Stimulated activated CD8-positive, alpha-beta memory T cell treated with anti-CD3 and anti-CD28 coated beads, Interleukin-2, amount 100 ng/mL, for 48 hours (primary cell): ENCODE measurements around the gene MFSD6L.
"Not testable (repeated sequence)": the region's sequence is repeated elsewhere in the genome, so short reads cannot be mapped to it uniquely, and the experiment has no call there.

Experiments used
- DNase-seq, 2 donors: peaks; one replicate each; pipeline ENCODE4 v3.0.0-alpha.2; 2020; ENCODE audit warnings: low read depth in 2 of 2

Gene MFSD6L

DNA sequence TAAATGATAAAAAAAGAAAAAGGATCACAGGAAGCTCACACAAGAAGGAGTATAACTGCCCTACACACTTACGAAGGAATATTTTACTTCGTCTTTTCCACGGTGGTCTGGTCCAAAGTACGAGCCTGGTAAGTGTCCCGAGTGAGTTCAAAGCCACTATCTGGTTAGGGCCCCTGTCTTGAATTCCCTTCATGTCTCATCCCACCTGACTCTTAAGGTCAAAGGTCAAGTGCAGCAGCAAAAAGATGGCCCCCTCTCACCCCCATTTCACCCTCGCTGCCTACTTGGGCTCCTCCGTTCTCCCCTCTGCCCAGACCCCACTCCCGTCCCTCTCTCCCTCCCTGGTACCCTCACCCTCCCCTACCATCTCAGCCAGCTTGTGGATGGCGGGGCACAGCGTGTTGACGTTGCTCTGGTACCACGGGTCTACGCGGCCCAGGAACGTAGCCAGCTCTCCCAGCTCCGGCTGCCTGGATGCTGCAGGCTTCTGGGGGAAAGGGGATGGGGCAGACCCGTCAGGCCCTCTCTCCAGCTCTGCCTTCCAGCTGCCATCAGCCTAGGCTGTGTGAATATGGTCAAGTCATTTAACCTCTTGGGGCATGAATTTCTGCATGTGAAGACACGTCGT lies 27.8 kb upstream of the MFSD6L start:
- DNase-seq = no peak

DNA sequence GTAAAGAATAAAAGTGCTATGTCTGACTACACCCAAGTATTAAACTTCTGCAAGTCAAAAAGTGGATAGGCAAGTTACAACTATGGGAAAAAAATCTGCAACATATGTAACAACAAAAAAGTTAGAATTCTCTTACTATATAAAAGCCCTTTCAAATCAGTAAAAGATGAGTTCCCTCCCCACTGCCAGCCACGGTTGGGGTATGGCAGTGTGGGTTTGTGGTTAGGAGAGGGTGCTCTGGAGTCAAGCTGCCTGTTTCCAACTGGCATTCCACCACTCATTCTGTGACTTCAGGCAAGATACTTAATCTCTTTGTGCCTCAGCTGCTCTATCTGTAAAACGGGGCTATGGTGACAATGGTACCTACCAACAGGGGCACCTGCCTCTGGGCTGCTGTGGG lies 26.6 kb upstream of the MFSD6L start:
- DNase-seq = no peak

DNA sequence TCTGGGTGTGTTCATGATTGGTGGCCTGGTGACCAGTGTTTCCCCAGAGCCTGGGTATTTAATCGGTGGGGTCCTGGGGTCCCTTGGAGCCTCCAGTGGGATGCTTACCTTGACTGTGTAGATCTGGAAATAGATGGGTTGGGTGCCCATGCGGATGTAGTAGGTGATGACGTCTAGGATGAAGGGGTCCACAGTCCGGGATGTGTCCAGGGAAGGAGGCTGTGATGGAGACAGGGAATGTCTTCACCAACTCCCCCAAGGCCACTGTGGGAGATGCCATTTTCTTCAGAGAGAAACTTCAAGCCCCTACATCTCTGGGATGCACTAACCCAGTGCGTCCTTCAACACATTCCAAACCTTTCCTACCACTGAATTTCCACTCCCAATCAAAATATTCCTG lies 24.1 kb upstream of the MFSD6L start:
- DNase-seq = no peak

DNA sequence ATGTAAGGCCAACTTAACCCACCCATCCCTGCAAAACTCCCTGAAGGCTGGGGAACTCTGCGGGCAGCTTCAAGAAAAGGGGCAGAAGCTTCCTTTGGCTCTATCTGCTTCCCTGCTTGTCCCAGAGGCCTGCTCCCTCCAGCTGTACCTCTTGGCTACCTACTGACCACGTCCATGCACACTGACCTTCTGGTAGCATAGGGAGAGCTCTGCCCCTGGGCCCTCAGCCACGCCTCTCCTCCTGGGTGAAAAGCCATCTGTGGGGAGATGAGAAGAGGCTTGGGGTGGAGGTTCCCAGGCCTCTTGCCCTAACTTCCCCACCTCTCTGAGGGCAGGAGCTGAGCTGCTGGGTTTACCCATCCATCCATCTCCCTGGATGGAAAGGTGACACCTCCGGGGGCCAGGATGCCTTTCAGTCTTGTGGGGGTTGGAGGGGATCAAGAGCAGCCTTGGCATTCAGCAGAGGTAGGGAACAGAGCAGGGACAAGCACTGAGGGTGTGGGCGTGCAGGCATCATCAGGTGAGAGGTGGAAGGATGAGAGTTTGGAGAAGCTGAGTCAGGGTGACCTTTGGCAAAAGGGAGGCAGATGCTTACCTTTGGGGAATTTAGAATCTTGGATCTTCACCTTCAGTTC lies 23.4 kb upstream of the MFSD6L start:
- DNase-seq = no peak

DNA sequence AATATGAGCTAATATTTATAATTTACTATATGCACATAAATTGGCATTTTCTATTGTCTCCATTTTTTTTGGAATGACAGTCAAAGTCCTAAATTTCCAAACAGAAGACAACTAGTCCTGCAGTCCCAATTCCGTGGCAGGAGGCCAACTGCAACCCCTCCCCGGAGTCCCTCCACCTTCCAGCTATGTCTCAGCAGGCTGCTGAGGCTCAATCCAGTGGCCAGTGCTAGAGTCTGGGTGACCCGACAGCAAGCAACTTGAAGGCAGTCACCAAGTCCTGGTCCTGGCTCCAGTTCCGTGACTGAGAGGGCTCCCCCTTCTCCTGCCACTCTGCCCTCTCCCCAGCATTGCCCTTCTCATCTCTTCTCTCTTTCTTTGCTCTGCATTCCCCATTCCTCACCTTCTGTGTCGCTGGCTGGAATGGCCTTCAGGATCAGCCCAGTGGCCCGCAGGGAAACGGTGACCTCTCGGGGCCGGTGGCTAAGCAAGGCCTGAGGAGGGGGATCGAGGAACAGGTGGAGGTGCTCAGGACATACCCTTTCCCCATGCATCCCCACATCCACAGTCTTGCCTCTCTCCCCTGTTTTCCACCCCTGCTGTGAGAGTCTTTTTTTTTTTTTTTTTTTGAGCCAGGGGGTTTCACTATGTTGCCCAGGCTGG lies 22.4 kb upstream of the MFSD6L start:
- no peak for DNase-seq

DNA sequence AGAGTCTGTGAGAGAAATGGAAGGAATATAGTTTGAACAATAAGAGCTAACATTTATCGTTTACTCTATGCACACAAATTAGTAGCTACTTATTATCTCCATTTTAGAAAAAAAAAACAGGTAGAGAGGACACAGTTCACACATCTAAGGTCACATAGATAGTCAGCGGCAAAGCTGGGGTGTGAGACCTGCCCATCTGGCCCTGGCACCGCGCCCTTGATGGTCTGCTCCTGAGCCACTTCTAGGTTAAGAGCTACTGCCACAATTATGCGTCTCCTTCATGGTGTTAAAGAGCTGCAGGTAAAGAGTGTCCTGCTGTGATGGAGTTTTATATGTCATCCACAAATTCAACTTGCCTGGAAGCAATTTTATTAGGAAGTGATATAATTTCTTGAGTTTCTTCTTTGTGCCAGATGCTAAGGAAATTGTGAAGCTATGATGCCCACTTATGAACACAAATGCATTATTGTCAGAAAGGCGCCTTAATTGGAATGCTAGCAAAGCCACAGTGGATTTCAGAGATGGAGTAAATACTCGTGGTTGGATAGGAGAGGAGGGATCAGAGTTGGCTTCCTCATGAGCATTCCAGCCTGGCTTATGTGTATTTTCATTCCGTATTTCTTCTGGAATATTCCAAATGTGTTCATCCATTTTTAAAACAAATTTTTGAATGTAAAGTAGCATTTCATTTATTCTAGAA lies 21.3 kb upstream of the MFSD6L start:
- DNase-seq = no peak

DNA sequence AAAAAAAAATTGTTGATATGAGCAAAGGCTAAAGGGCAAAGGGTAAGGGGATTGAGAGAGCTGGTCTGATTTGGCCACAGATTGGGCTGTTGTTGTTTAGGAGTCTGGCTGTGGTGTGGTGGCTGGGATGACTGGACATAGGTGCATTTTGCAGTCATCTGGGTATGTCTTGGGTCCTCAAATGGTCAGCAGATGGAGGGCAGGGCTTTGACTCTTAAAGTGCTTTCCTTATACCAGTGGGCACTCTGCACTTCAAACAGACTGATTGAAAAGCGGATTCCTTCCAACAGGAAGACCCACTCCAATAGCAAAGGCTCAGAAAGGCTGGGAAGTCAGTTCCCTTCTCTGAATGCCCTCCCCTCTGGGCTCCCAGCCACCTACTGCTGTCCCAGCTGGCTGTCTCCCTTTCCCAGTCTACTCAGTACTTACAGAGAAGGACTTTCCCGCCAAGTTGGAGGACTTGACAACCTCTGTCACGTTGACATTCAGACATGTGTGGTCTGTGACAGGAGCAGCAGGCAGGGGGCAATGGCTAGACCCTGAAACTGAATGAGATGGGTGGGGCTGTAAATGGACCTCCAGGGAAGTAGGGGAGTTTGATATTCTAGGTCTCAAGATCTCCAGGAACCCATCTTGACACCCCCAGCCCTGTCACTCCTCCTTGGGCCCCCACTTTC lies 19.6 kb upstream of the MFSD6L start:
- no peak for DNase-seq

DNA sequence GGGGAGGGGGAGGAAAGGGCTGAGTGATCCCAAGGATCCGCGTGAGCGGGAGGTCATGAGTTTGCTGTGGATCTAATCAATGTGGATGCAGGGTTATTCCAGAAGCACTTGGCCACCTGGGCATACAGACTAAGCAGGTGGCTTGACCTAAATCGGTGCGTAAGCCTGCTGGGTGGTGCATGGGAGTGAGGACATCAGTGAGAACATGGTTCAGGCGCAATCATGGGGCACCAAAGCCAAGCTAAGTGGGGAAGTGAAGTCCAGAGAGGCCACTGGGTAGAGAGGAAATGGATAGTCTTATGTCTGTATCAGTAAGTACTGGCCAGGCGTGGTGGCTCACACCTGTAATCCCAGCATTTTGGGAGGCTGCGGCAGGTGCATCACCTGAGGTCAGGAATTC lies 18.9 kb upstream of the MFSD6L start:
- no peak for DNase-seq

DNA sequence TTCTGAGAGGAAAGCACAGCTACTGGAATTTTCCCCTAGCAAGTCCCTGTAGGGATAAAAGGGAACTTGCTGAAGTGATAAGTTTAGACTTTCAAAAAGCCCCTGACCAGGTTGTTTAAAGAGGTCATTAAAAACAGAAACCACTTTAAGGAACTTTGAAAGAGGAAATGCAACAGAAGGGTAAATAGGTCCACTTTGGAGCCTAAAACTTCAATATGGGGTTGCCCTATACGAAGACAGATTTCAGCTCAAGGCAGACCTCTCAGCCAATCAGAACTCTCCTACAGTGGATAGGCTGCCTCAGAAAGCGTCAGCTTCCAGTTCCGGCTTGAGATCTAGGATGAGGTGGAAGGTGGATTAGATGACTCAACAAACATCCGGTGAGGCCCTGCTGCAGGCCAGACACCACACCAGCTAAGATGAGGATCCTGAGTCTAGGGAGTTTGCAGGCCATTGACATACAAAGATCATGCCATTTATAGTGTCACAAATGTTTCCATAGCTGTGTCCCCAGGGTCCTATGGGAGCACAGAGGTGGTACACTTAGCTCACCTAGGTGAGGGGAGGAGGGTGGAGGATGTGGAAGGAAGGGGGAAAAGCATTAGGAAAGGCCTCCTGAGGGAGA lies 7.9 kb upstream of the MFSD6L start:
- no peak for DNase-seq

DNA sequence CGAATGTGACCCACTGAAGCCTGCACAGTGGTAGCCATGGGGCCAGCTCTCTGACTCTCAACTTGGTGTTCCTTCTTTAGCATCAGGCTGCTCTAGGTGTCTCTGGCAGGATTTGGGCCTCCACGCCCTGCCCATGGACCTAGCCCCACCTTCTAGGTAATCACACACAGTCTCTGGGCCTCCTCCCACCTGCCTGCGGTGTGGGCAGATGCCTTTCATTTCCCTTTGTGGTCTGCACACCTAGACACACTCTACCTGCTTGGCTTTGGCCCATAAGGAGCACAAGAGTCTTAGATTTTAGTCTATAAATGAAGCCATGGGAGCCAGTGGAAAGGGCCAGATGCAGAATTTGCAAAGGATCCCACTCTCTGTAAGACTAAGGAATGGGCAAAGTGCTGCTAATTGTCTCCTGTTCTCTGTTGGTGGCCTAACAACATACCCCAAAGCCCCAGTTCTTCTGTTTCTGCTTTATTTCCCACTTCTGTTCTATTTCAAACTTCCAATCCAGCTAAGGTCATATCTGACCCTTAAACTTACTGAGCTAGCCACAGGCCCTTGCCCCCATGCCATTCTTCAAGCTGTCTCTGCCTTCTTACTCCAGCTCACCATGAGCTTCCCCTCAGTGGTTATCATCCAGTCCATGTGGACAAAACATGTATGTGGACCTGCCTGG lies 7.2 kb upstream of the MFSD6L start:
- DNase-seq = no peak

DNA sequence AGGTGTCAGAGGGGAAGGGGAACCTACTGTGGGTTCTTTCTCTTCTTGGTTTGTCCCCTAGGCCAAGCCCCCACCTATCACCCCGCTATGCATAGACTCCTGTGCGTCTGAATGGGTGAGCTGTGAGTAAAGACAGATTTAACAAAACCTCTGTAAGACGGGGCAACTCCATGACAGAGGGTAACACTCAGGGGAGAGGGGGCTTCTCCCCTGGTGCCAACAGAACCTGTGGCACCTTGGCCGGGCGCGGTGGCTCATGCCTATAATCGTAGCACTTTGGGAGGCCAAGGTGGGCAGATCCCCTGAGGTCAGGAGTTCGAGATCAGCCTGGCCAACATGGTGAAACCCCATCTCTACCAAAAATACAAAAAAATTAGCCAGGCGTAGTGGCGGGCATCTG lies 6.2 kb upstream of the MFSD6L start:
- DNase-seq = not testable (repeated sequence)

DNA sequence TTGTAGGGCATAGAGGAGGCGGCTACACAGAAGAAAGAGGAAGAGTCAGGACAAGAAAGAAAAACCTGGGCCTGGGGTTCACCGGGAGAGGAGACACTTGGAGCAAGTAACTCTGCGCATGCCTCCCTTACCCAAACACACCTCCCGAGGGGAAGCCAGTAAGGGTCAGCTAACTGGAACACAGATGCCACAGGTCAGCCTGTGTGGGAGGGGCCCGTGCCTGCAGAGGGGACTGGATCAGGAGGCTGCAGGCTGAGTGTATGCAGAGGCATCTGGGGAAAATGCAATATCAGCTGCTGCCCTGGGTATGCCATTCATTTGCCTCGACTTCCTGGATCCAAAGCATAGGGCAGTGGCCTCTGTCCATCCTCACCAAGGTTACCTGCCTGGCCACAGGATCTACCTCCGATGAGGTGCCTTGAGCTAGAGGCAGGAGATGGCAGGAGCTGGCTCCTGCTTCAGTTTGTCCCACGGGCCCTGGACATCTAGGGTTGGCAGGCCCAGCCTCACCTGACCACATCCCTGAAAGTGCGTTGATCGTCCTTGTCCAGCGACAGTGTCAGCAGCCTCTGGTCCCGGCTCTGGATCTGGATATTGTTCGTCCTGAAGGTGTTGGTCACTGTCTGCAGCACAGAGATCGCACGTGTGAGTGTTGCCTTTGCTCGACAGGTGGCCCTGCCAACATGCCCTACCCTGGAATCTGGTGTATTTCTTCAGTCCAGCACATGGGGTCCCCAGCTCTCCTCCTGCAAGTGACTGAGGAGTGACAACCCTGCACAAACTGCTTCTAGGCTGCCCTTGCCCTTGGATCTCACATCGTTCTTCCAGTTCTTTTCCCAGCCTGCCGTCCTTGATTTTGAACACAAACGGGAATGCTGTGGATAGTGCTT lies 4.6 kb upstream of the MFSD6L start:
- DNase-seq = no peak

DNA sequence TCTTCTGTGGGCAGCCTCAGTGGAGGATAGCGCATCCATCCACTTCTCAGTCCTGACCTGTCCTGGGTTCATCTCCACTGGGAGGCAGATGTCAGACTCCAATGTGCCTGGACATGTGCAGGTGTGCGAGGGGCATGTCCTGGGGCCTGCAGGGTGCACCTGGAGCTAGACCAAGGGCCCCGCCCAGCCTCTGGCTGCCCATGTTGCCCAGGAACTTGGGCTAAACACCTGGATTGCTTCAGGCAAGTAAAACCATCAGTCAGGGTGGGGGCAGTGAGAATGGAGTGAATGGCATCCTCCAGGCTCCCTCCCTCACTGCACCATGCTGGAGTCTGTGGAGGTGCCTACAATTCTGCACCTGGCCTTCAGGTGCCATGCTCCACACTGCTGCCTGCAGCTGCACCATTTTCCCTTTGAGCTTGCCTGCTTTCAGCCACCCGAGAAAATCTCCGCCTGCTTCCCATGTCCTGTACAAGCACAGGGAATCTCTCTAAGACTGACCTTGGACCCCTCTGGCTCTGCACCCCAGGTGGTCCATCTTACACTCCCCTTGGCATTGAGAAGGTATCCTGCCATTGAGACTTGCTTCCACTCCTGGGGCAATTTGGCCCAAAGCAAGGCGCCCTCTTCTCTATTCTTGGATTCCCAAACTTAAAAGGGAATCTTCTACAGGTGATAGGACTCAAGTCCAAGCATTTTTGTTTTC lies 2.1 kb upstream of the MFSD6L start:
- no peak for DNase-seq

DNA sequence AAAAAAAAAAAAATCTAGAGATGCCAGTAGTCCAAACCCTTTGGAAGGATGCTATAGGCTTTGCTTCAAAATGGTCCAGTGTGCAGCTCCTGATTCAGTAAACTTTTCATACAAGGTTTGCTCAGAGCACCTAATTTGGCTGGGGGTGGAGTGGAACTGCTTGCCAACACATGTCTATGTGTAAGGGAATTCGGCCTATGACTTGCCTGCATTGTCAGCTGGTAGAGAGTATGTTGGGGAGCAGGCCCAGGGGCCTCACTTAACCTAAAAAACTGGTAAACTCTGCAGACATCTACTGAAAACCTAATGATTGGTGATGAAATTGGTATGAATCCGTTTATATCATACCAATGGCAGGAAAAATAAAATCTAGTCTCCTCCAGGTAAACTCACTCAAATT lies 1.5 kb upstream of the MFSD6L start:
- DNase-seq = no peak

DNA sequence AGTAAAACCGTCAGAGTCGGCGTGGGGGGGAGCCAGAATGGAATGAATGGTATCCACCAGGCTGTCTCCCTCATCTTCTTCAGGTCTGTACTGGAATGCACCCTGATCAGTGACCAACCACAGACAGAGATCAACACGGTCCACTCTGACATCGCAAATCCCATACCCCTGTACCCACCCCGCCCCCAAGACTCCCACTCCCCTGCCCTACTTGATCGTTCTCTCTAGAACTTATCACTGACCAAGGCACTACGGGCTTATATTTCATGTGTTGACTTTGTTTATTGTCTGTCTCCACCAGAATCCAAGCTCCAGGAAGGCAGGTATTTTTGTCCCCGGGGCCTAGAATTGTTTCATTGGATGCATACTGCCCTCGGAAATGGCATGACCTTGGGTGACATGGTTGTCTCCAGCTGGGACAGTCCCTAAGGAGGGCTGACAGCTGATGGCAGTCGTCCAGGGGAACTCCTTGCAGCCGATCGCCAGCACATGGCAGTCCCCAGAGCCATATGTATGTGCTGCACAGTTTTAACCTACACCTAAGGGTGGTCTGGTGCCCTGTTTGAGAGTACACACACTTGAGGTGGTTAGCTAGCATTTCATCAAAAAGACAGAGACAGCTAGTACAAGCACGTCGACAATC lies 526 bp upstream of the MFSD6L start:
- DNase-seq = no peak

DNA sequence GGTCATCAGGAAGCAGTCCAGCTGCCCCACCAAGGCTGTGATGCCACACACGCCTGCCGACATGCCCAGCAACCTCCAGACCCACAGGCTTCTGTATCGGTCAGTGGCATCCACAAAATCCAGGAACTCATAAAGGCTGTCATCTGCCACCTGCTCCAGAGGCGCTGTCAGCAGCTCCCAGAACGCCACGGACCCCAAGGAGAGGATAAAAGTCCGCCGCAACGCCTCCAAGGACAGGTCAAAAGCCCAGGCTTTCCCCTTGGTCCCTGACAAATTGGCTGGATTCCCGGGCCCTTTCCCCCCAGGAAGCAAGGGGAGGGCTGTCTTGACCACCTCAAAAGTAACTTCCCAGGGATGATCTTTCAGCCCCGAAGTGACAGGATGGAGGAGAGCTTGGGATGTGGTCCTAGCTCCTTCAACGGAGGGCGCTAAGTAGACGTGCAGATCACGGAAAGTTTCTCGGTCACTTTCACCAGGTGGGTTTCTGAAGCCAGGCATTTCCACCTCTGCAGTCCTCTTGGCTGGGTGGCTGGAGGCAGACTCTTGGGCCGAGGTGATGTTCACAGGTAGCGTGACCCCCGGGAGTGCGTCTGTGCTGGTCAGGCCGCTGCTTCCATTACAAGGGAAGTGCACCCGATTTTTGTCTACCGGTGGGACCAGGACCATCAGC lies 854 bp downstream of the MFSD6L start:
- no peak for DNase-seq

DNA sequence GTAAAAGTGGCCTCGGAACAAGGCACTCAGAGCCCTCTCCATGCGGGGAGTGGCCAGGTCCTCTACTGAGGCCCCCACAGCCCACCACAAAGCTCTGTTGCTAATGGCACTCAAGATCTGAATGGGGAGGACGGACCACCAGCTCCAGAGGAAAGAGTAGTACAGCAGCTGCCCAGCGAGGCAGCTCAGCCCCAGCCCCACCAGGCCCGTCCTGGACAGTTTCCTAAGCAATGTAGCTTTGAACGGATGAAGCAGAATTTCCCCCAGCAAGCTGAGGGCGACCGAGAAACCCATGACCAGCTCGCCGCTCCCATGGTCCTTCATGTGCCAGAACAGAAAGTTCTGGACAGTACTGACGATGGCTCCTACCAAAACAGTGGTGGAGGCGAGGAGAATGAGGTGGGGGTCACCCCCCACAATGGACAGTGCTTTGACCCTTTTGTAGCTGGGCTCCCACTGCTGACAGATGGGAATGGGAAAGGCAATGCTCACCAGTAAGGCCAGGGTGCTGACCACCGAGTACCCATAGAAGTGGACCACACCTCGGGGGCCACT lies 1.5 kb downstream of the MFSD6L start:
- no peak for DNase-seq

DNA sequence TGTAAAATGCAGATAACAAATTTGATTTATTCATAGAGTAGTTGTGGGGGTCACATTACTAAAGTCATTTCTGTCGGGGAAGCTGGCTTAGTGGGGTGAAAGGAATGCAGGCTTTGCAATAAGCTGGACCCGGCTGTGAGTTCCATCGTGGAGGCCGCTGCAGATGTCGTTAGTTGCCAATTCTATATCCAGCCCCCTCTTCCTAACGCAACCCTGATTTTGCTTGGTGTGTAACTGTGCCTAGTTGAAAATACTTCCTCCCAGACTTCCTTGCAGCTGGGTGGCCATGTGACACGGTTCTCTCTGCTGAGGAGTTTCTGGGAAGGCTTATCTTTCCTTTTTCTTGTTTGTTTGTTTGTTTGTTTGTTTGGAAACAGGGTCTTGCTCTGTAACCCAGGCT lies 4.5 kb downstream of the MFSD6L start:
- DNase-seq = no peak
